ENCODE results near the gene SLC35E3.

DNA sequence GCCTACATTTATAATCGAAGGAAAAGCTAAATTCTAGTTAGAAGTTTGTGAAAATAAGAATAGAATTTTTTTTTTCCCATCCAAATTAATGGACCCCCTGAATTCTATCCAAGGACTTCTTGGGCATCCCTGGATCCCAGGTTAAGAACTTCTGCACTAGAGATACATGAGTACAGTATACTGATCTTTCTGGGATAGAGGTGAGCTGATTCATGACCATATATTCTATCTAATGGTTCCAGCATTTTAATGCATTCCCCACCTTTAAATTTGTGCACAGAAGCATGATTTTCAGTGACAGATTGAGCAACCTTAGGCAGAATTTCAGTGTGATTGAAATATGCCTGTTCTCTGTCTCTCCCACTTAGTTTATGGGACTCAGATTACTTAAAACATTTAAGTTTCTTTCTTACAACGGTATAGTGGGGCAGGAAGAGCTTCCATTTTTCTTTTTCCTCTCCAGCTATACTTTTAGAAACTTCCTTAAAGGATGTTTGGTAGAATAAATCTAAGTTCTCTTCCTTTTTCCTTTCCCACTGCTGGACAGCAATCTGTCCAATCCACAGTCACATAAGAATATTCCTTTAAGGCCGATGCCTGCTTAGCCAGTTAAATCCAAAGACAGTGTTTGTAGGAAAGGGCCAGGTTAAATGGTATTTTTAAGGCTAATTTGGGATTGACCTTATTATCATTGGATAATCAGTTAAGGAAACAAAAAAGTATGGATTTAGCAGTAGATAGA, 68.7 kb downstream of the SLC35E3 start:
- TF ChIP-seq L3MBTL2 (conservative IDR thresholded peaks at IDR 0.05) (no peak), FOXA1 (IDR thresholded peaks at IDR 0.05) (no peak)

All from HEK293T (cell line).